Naive thymus-derived CD4-positive, alpha-beta T cell (primary cell): ENCODE results near the gene C4orf17. TPM values are rescaled to one million over a fixed set of nuclear protein-coding genes. Genes with fewer than 3 reads are reported as not detected.
"Not testable (repeated sequence)": the region's sequence is repeated elsewhere in the genome, so short reads cannot be mapped to it uniquely, and the experiment has no call there.

Experiments
- ATAC-seq: fragments of 150-1000 bp; cut with Tn5 transposase; 2 replicates; pipeline ENCODE4 v1.10.0; 2021; ENCODE audit warnings: mild to moderate bottlenecking, moderate library complexity
- CTCF ChIA-PET: fragments of 350-600 bp; sonication (Branson Sonifier 250); formaldehyde crosslinking; loops from one replicate; lab custom pipeline; 2021; ENCODE audit warnings: antibody characterized with exemption; lab: Charles Lee
- POLR2A ChIA-PET: fragments of 350-600 bp; sonication (Branson Sonifier 250); formaldehyde crosslinking; loops from one replicate; lab custom pipeline; 2021; ENCODE audit warnings: antibody characterized with exemption, inconsistent platforms; lab: Charles Lee
- DNase-seq, 9 donors: peaks; one replicate each; pipeline versions ENCODE4 v3.0.0 to v3.0.0-alpha.2; 2020 to 2022; ENCODE audit warnings: mixed read lengths in 1 of 9
- H3K27ac ChIP-seq: one replicate; pipeline ENCODE4 v1.7.0; 2013; ENCODE audit warnings: mild to moderate bottlenecking, low read depth, low read length, moderate library complexity
- H3K27me3 ChIP-seq, 2 donors: one replicate each; pipeline ENCODE4 v1.7.0; 2013; ENCODE audit warnings: low read length in 2 of 2, mild to moderate bottlenecking in 2 of 2, moderate library complexity in 2 of 2; ENCODE audit not compliant: control insufficient read depth in 2 of 2, insufficient read depth in 2 of 2
- H3K36me3 ChIP-seq, 3 experiments: 1 replicate in 2 of 3; 2 replicates in 1 of 3; pipeline ENCODE4 v1.7.0; 2013; ENCODE audit warnings: low read length in 3 of 3, mild to moderate bottlenecking in 3 of 3, moderate library complexity in 1 of 3; ENCODE audit not compliant: insufficient read depth in 3 of 3, control insufficient read depth in 2 of 3
- H3K4me1 ChIP-seq, 2 donors: one replicate each; pipeline ENCODE4 v1.7.0; 2013; ENCODE audit warnings: low read length in 2 of 2, mild to moderate bottlenecking in 2 of 2, moderate library complexity in 1 of 2; ENCODE audit not compliant: control insufficient read depth in 2 of 2, insufficient read depth in 2 of 2
- H3K4me3 ChIP-seq: 2 replicates; pipeline ENCODE4 v1.7.0; 2013; ENCODE audit warnings: mild to moderate bottlenecking, low read length
- H3K9me3 ChIP-seq, 3 experiments: 1 replicate in 2 of 3; 2 replicates in 1 of 3; pipeline ENCODE4 v1.7.0; 2013; ENCODE audit warnings: low read length in 3 of 3; ENCODE audit not compliant: control insufficient read depth in 2 of 3
- H3K27ac Mint-ChIP-seq, 9 donors: one replicate each; pipeline ENCODE4 v1.8.0; 2020 to 2022; ENCODE audit warnings: mixed read lengths in 9 of 9, mild to moderate bottlenecking in 8 of 9, moderate library complexity in 5 of 9, inconsistent platforms in 2 of 9
- H3K27me3 Mint-ChIP-seq, 5 donors: one replicate each; pipeline ENCODE4 v1.8.0; 2021 to 2022; ENCODE audit warnings: mixed read lengths in 5 of 5, mild to moderate bottlenecking in 1 of 5
- H3K36me3 Mint-ChIP-seq, 5 donors: one replicate each; pipeline ENCODE4 v1.8.0; 2020 to 2022; ENCODE audit warnings: mixed read lengths in 5 of 5, mild to moderate bottlenecking in 3 of 5, inconsistent platforms in 1 of 5
- H3K4me1 Mint-ChIP-seq, 7 donors: one replicate each; pipeline ENCODE4 v1.8.0; 2020 to 2022; ENCODE audit warnings: mixed read lengths in 7 of 7, mild to moderate bottlenecking in 3 of 7, inconsistent platforms in 1 of 7
- H3K4me3 Mint-ChIP-seq, 10 donors: one replicate each; pipeline ENCODE4 v1.8.0; 2020 to 2022; ENCODE audit warnings: mild to moderate bottlenecking in 10 of 10, mixed read lengths in 10 of 10, moderate library complexity in 6 of 10, inconsistent platforms in 2 of 10
- H3K9me3 Mint-ChIP-seq, 11 donors: one replicate each; pipeline ENCODE4 v1.8.0; 2020 to 2022; ENCODE audit warnings: mixed read lengths in 11 of 11, mild to moderate bottlenecking in 4 of 11, inconsistent platforms in 1 of 11, moderate library complexity in 1 of 11
- intact Hi-C, 2 donors: fragments of 100-400 bp; cut with micrococcal nuclease; formaldehyde crosslinking; loops; one replicate each; pipeline ENCODE4 v1.15.1; 2023
- polyA plus RNA-seq, 2 donors: library from polyadenylated mRNA; unstranded; fragments of 300-500 nt; fragmentation: Illumina TruSeq; gene quantifications; one replicate each; pipeline ENCODE4 v1.2.3, GENCODE V29; 2021
- total RNA-seq, 6 experiments: library from RNA in 5 of 6; stranded (reverse) in 5 of 6; gene quantifications; 1 replicate in 5 of 6; 2 replicates in 1 of 6; pipeline ENCODE4 v1.2.3 and lab custom pipeline; 2021 to 2026

C4orf17 gene
- total and polyA plus RNA-seq, 7 experiments from 2014 or later: 0.07 TPM; not detected in 6

DNA sequence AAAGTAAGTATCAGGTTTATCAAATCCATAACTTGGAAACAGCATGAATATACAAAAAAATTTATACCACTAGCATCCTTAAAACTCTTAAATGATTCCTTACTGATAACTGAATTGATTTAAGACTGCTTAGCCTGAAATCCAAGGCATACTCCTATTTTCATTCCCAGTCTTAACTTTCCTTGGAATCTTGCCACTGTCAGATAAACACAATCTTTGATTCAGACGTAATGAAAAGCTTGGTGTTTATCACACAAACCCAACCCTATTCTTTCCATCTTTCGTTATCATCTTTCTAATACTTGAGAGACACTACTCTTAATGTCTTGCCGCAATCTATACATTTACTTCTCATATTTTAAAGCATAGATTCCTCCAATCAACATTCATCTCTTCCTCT is 19.1 kb downstream of the C4orf17 start:
- H3K27ac ChIP-seq: no peak overlapping the region
- peaks cover 0 to 15% (median under 1%) of the 10 kb centered on the region in 5 donors for H3K27me3 Mint-ChIP-seq
- H3K4me3 Mint-ChIP-seq: no peak overlapping the region
- H3K36me3 Mint-ChIP-seq: no peaks in the 10 kb centered on the region
- ATAC-seq: no peak
- ChIA-PET POLR2A (interaction anchor here (0.7 kb wide), 1 partner anchor 33 kb away, joined by 3 read pairs; the partner anchor contains the start of gene TRMT10A), CTCF (no interaction called here)
- intact Hi-C loops: no loop called here
- peaks cover 0 to 4% (median 0%) of the 10 kb centered on the region in 11 donors for H3K9me3 Mint-ChIP-seq
- H3K9me3 ChIP-seq: no peaks in the 10 kb centered on the region
- peaks cover 0 to 4% of the 10 kb centered on the region in 2 donors for H3K27me3 ChIP-seq
- H3K36me3 ChIP-seq: no peaks in the 10 kb centered on the region
- no peak overlapping the region for H3K4me3 ChIP-seq
- H3K4me1 Mint-ChIP-seq: no peaks in the 10 kb centered on the region
- H3K27ac Mint-ChIP-seq: no peak overlapping the region
- no peaks in the 10 kb centered on the region for H3K4me1 ChIP-seq
- DNase-seq: no peak

DNA sequence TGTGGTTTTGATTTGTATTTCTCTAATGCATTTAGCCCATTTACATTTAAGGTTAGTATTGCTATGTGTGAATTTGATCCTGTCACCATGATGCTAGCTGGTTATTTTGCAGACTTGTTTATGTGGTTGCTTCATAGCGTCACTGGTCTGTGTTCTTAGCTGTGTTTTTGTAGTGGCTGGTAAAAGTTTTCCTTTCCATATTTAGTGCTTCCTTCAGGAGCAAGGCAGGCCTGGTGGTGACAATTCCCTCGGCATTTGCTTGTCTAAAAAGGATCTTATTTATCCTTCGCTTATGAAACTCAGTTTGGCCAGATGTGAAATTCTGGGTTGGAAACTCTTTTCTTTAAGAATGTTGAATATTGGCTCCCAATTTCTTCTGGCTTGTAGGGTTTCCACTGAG is 23.9 kb downstream of the C4orf17 start:
- peaks cover 0 to 13% (median 3%) of the 10 kb centered on the region in 5 donors for H3K27me3 Mint-ChIP-seq
- ATAC-seq, H3K27ac ChIP-seq, H3K4me1 ChIP-seq, H3K4me3 Mint-ChIP-seq, CTCF ChIA-PET, H3K27me3 ChIP-seq, H3K9me3 Mint-ChIP-seq, intact Hi-C loops, H3K4me3 ChIP-seq, DNase-seq, H3K27ac Mint-ChIP-seq, H3K36me3 Mint-ChIP-seq, H3K4me1 Mint-ChIP-seq, POLR2A ChIA-PET, H3K36me3 ChIP-seq, H3K9me3 ChIP-seq: not testable (repeated sequence)

DNA sequence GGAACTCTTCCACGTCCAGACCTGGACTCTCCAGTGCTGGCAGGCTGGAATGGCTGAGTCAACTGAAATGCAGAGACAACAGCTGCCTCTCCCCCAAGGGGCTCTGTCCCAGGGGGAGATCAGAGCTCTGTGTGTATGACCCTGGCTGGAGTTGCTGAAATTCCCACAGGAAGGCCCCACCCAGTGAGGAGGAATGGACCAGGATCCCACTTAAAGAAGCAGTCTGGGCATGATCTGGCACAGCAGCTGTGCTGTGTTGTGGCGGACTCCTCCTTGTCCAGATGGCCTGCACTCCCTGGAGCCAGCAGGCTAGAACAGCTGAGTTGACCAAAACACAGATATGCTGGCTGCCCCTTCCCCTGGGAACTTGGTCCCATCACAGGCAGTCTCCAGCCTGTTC is 25.4 kb downstream of the C4orf17 start:
- Histone ChIP-seq H3K4me1 (no peaks in the 10 kb centered on the region), H3K9me3 (no peaks in the 10 kb centered on the region), H3K27ac (no peak overlapping the region), H3K27me3 (peaks cover 0 to under 1% of the 10 kb centered on the region in 2 donors), H3K36me3 (no peaks in the 10 kb centered on the region), H3K4me3 (no peak overlapping the region)
- intact Hi-C loops: no loop called here
- ATAC-seq: no peak
- no peak overlapping the region for H3K27ac Mint-ChIP-seq
- DNase-seq: no peak
- H3K4me1 Mint-ChIP-seq: no peaks in the 10 kb centered on the region
- peaks cover 0 to 13% (median 3%) of the 10 kb centered on the region in 5 donors for H3K27me3 Mint-ChIP-seq
- CTCF ChIA-PET: no interaction called here
- no peak overlapping the region for H3K4me3 Mint-ChIP-seq
- POLR2A ChIA-PET: interaction anchor here (0.6 kb wide), 1 partner anchor 32 kb away, joined by 5 read pairs; no protein-coding TSS in a partner anchor
- no peaks in the 10 kb centered on the region for H3K36me3 Mint-ChIP-seq
- H3K9me3 Mint-ChIP-seq: peaks cover 0 to 2% (median 0%) of the 10 kb centered on the region in 11 donors

DNA sequence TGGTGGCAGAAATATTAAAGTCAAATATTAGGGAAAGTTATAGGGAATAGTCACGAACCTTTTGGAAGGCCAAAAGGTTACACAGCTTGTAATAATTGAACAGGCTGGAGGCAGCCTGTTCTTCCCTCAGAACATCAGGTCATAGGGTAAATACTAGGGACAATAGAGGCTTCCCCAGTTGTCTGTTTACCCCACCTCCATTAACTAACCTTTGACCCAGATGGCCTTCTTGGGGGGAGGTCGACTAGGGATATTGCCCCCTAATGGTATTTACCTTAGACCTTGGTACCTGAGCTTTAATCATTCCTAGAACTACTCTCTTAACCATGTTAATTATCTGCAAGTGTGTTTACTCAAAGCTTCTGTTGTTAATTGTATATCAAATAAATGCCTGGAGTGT is 26.0 kb downstream of the C4orf17 start:
- DNase-seq (no peak), ATAC-seq (no peak)
- Histone ChIP-seq H3K36me3 (no peaks in the 10 kb centered on the region), H3K4me1 (no peaks in the 10 kb centered on the region), H3K4me3 (no peak overlapping the region), H3K27me3 (no peaks in the 10 kb centered on the region), H3K9me3 (no peaks in the 10 kb centered on the region), H3K27ac (no peak overlapping the region)
- intact Hi-C loops: no loop called here
- H3K27me3 Mint-ChIP-seq: peaks cover 0 to 13% (median 3%) of the 10 kb centered on the region in 5 donors
- H3K27ac Mint-ChIP-seq: no peak overlapping the region
- no peak overlapping the region for H3K4me3 Mint-ChIP-seq
- ChIA-PET POLR2A (no interaction called here), CTCF (no interaction called here)
- H3K36me3 Mint-ChIP-seq: no peaks in the 10 kb centered on the region
- H3K9me3 Mint-ChIP-seq: peaks cover 0 to 4% (median 0%) of the 10 kb centered on the region in 11 donors
- H3K4me1 Mint-ChIP-seq: no peaks in the 10 kb centered on the region

DNA sequence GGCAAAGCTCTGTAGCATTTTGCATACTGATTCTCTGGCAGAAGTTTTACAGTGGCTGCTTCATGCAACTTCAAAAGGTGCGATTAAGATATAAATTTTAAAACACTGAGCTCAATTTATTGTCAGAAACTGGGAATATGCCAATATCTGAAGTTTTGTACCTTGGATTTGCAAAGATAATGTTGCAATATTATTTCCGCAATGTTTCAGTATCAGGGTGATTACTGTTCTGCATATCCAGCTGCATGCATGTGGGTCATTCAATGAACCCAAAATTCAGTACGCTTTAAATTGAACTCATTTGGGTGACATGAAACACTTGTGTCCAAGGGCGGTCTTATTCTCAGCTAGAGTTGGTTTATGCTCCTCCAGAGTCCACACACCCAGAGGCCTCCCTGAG is 26.9 kb downstream of the C4orf17 start:
- ChIA-PET CTCF (interaction anchor here (0.6 kb wide), 1 partner anchor 420 kb away, joined by 3 read pairs; no protein-coding TSS in a partner anchor), POLR2A (no interaction called here)
- Mint-ChIP-seq H3K27ac (no peak overlapping the region), H3K27me3 (peaks cover 0 to 11% (median 3%) of the 10 kb centered on the region in 5 donors), H3K9me3 (peaks cover 0 to 5% (median under 1%) of the 10 kb centered on the region in 11 donors), H3K4me1 (no peaks in the 10 kb centered on the region), H3K4me3 (no peak overlapping the region), H3K36me3 (no peaks in the 10 kb centered on the region)
- intact Hi-C loops: no loop called here
- DNase-seq (no peak), ATAC-seq (no peak)
- Histone ChIP-seq H3K4me1 (no peaks in the 10 kb centered on the region), H3K4me3 (no peak overlapping the region), H3K27me3 (no peaks in the 10 kb centered on the region), H3K36me3 (no peaks in the 10 kb centered on the region), H3K9me3 (no peaks in the 10 kb centered on the region), H3K27ac (no peak overlapping the region)

DNA sequence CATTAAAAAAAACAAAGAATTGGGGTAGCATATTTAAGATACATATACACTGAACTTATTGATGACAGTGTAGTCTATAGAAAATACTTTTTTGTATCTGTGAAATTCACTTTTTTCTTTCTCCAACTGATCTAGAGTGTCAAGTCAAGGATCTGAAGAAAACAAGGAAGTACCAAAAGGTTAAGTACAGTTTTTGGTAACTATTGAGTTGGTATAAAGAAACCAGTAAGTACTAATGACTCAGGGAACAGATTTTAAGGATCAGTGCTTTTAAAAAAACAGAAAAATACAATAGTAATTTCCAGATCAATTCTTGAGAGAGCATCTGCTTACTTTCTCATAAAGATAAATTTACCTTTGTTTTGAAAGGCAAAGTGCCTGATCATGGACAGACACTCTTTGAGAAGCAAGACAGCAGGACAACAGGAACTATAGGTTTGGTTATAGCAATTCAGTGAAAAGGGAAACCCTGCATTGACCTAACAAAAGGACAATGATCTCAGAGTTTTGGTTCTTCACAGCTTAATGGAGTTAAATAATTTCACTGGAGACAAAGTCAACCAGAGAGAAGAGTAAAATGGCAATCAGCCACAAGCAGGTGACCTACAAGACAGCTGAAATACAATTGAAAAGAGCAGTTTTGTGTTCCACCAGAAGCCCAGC is 29.6 kb downstream of the C4orf17 start:
- H3K27ac Mint-ChIP-seq: no peak overlapping the region
- peaks cover 0 to 4% (median 0%) of the 10 kb centered on the region in 3 experiments for H3K9me3 ChIP-seq
- POLR2A ChIA-PET: no interaction called here
- no peak overlapping the region for H3K4me3 ChIP-seq
- intact Hi-C loops: no loop called here
- DNase-seq: no peak
- no peak overlapping the region for H3K4me3 Mint-ChIP-seq
- no peaks in the 10 kb centered on the region for H3K27me3 ChIP-seq
- no peaks in the 10 kb centered on the region for H3K4me1 ChIP-seq
- peaks cover 0 to 10% (median 5%) of the 10 kb centered on the region in 5 donors for H3K36me3 Mint-ChIP-seq
- peaks cover 0 to 3% (median 0%) of the 10 kb centered on the region in 5 donors for H3K27me3 Mint-ChIP-seq
- H3K27ac ChIP-seq: no peak overlapping the region
- peaks cover 0 to 27% (median 9%) of the 10 kb centered on the region in 11 donors for H3K9me3 Mint-ChIP-seq
- no peak for ATAC-seq
- CTCF ChIA-PET: no interaction called here
- no peaks in the 10 kb centered on the region for H3K4me1 Mint-ChIP-seq
- H3K36me3 ChIP-seq: no peaks in the 10 kb centered on the region

- Mint-ChIP-seq H3K9me3 (no peaks in the 10 kb centered on the region), H3K36me3 (peaks cover 0 to 28% (median 23%) of the 10 kb centered on the region in 5 donors), H3K27me3 (no peaks in the 10 kb centered on the region), H3K27ac (no peak overlapping the region), H3K4me3 (no peak overlapping the region), H3K4me1 (no peaks in the 10 kb centered on the region)
- CTCF ChIA-PET: interaction anchor here (1.1 kb wide), 1 partner anchor 255 kb away, joined by 3 read pairs; no protein-coding TSS in a partner anchor
- Histone ChIP-seq H3K27ac (no peak overlapping the region), H3K4me3 (no peak overlapping the region), H3K36me3 (peaks cover 0 to 3% (median 3%) of the 10 kb centered on the region in 3 experiments), H3K4me1 (no peaks in the 10 kb centered on the region), H3K9me3 (no peaks in the 10 kb centered on the region), H3K27me3 (no peaks in the 10 kb centered on the region)
- no peak for DNase-seq
- intact Hi-C loops: no loop called here
- POLR2A ChIA-PET: no interaction called here
- ATAC-seq: no peak
Observed at GRCh38 chr4:99552872-99553271, 42.1 kb downstream of the C4orf17 start.
